HEK293 (cell line): ENCODE data around the gene ECPAS.

ENCODE experiments used
- BCL11A ChIP-seq: fragments of 450-650 bp; formaldehyde crosslinking; IDR thresholded peaks from 2 replicates; pipeline ENCODE4 v1.5.1; 2016; ENCODE audit warnings: low read depth, missing biosample characterization, missing genetic modification characterization
- FEZF1 ChIP-seq: fragments of 450-650 bp; formaldehyde crosslinking; IDR thresholded peaks from 2 replicates; pipeline ENCODE4 v1.5.1; 2016; ENCODE audit warnings: missing biosample characterization, missing genetic modification characterization
- GLI2 ChIP-seq: fragments of 450-650 bp; formaldehyde crosslinking; IDR thresholded peaks from 2 replicates; pipeline ENCODE4; 2017; ENCODE audit warnings: missing biosample characterization, missing genetic modification characterization, low read depth, borderline replicate concordance
- KLF10 ChIP-seq: fragments of 450-650 bp; IDR thresholded peaks from 2 replicates; pipeline ENCODE4 v1.5.1; 2018; ENCODE audit warnings: missing biosample characterization, mild to moderate bottlenecking, missing genetic modification characterization
- KLF9 ChIP-seq: fragments of 450-650 bp; formaldehyde crosslinking; IDR thresholded peaks from 2 replicates; pipeline ENCODE4 v1.5.1; 2016; ENCODE audit warnings: missing biosample characterization, missing genetic modification characterization, low read depth
- MEIS1 ChIP-seq: sonication (generic); formaldehyde crosslinking; IDR thresholded peaks from 2 replicates; pipeline ENCODE4 v1.8.1; 2022; ENCODE audit warnings: missing genetic modification reagents, mild to moderate bottlenecking, borderline replicate concordance
- TRIM28 ChIP-seq: IDR thresholded peaks from 2 replicates; pipeline ENCODE4 v1.6.1; 2011; ENCODE audit warnings: low read length, control low read depth, borderline replicate concordance
- ZBTB20 ChIP-seq: fragments of 450-650 bp; formaldehyde crosslinking; IDR thresholded peaks from 2 replicates; pipeline ENCODE4 v1.5.1; 2016; ENCODE audit warnings: missing biosample characterization, missing genetic modification characterization
- ZEB2 ChIP-seq: fragments of 450-650 bp; formaldehyde crosslinking; IDR thresholded peaks from 2 replicates; pipeline ENCODE4 v1.5.1; 2016; ENCODE audit warnings: missing biosample characterization, missing genetic modification characterization
- ZFP69B ChIP-seq: fragments of 450-650 bp; formaldehyde crosslinking; IDR thresholded peaks from 2 replicates; pipeline ENCODE4 v1.5.1; 2016; ENCODE audit warnings: missing biosample characterization, missing genetic modification characterization
- ZNF23 ChIP-seq: fragments of 450-650 bp; formaldehyde crosslinking; IDR thresholded peaks from 2 replicates; pipeline ENCODE4 v1.5.1; 2016; ENCODE audit warnings: missing biosample characterization, missing genetic modification characterization, borderline replicate concordance
- ZNF239 ChIP-seq: fragments of 450-650 bp; formaldehyde crosslinking; IDR thresholded peaks from 2 replicates; pipeline ENCODE4 v1.5.1; 2016; ENCODE audit warnings: missing biosample characterization, missing genetic modification characterization
- ZNF292 ChIP-seq: fragments of 450-650 bp; formaldehyde crosslinking; IDR thresholded peaks from 2 replicates; pipeline ENCODE4 v1.5.1; 2016; ENCODE audit warnings: low read depth, missing biosample characterization, missing genetic modification characterization, borderline replicate concordance
- ZNF366 ChIP-seq: fragments of 450-650 bp; formaldehyde crosslinking; conservative IDR thresholded peaks from 2 replicates; pipeline ENCODE4 v1.5.1; 2016; ENCODE audit warnings: missing biosample characterization, missing genetic modification characterization
- ZNF518A ChIP-seq: fragments of 450-650 bp; formaldehyde crosslinking; conservative IDR thresholded peaks from 2 replicates; pipeline ENCODE4 v1.5.1; 2016; ENCODE audit warnings: low read depth, missing biosample characterization, missing genetic modification characterization
- ZNF529 ChIP-seq: fragments of 450-650 bp; formaldehyde crosslinking; IDR thresholded peaks from 2 replicates; pipeline ENCODE4 v1.5.1; 2017; ENCODE audit warnings: missing genetic modification characterization, missing biosample characterization; ENCODE audit not compliant: insufficient replicate concordance
- ZNF544 ChIP-seq: fragments of 450-650 bp; formaldehyde crosslinking; IDR thresholded peaks from 2 replicates; pipeline ENCODE4 v1.5.0; 2017; ENCODE audit warnings: missing biosample characterization, missing genetic modification characterization
- ZNF596 ChIP-seq: fragments of 450-650 bp; IDR thresholded peaks from 2 replicates; pipeline ENCODE4 v1.5.0; 2018; ENCODE audit warnings: missing biosample characterization, mild to moderate bottlenecking, missing genetic modification characterization, moderate library complexity
- ZNF600 ChIP-seq: fragments of 450-650 bp; formaldehyde crosslinking; IDR thresholded peaks from 2 replicates; pipeline ENCODE4 v1.5.1; 2016; ENCODE audit warnings: missing biosample characterization, missing genetic modification characterization
- ZNF623 ChIP-seq: fragments of 450-650 bp; formaldehyde crosslinking; IDR thresholded peaks from 2 replicates; pipeline ENCODE4 v1.5.1; 2016; ENCODE audit warnings: missing biosample characterization, missing genetic modification characterization
- ZNF639 ChIP-seq: fragments of 450-650 bp; formaldehyde crosslinking; IDR thresholded peaks from 2 replicates; pipeline ENCODE4 v1.5.1; 2016; ENCODE audit warnings: missing biosample characterization, missing genetic modification characterization
- ZNF654 ChIP-seq: fragments of 450-650 bp; formaldehyde crosslinking; IDR thresholded peaks from 2 replicates; pipeline ENCODE4 v1.5.1; 2016; ENCODE audit warnings: low read depth, missing biosample characterization, missing genetic modification characterization
- ZNF785 ChIP-seq: fragments of 450-650 bp; formaldehyde crosslinking; IDR thresholded peaks from 2 replicates; pipeline ENCODE4 v1.5.1; 2016; ENCODE audit warnings: missing biosample characterization, missing genetic modification characterization
- TF ChIP-seq, protein P1 (sequence below): fragments of 450-650 bp; formaldehyde crosslinking; IDR thresholded peaks from 2 replicates; pipeline ENCODE4 v1.5.1; 2016; ENCODE audit warnings: missing biosample characterization, missing genetic modification characterization
- TF ChIP-seq, protein P2 (sequence below): fragments of 450-650 bp; formaldehyde crosslinking; IDR thresholded peaks from 2 replicates; pipeline ENCODE4 v1.5.1; 2017; ENCODE audit warnings: missing biosample characterization, mild to moderate bottlenecking, missing genetic modification characterization, moderate library complexity
- TF ChIP-seq, protein P3 (sequence below): fragments of 450-650 bp; formaldehyde crosslinking; IDR thresholded peaks from 2 replicates; pipeline ENCODE4 v1.5.1; 2016; ENCODE audit warnings: missing biosample characterization, missing genetic modification characterization

Gene ECPAS

DNA sequence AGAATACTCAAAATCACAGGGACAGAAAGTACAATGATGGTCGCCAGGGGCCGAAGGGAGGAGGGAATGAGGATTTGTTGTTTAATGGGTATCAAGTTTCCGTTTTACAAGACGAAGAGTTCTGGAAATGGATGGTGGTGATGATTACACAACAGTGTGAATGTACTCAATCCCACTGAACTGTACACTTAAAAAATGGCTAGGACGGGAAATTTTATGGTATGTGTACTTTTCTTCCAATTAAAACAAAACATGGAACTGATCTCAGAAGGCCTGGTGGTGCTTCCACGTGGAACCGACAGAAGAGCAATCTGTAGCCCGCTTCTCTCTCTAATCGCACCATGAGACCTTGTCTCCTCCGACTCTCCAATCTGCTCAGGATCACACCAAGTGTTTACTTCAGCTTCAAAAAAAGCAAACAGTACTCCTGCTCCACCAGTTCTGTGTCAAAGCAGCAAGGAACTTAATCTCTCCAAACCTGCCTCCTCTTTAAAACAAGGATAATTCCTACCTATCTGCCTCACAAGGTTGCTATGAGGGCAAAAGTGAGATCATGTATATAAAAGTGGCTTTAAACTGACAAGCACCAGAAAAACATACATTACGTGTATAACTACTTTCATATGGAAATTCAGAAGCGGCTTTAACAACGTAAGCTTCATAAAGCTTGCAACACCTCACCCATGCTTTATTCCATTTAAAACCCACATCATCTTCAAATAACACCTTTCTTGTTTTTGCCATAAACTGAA lies 2.1 kb downstream of the ECPAS start (continued):
- TF ChIP-seq ZNF518A (tag by site-specific recombination) (0 out of 2 replicates have a peak, but pooled peaks have one; percentile 12), KLF9 (tag by site-specific recombination) (no peak), ZBTB20 (peak; percentile 82), TRIM28 (no peak), FEZF1 (peak; percentile 97), BCL11A (tag by site-specific recombination) (no peak), ZFP69B (tag by site-specific recombination) (no peak), ZEB2 (tag by site-specific recombination) (peak; percentile 48; the same call in 1 of the 2 replicates), ZNF366 (peak; percentile 59), KLF10 (tag by site-specific recombination) (peak; percentile 18; the same call in 1 of the 2 replicates), GLI2 (tag by site-specific recombination) (peak; percentile 35; the same call in 1 of the 2 replicates), ZNF544 (tag by site-specific recombination) (no peak), MEIS1 (no peak), ZNF239 (no peak), ZNF600 (tag by site-specific recombination) (peak; percentile 91), ZNF292 (tag by site-specific recombination) (no peak), ZNF639 (tag by site-specific recombination) (peak; percentile 34; the same call in 1 of the 2 replicates), ZNF785 (tag by site-specific recombination) (no peak), ZNF596 (tag by site-specific recombination) (peak; percentile 87), ZNF654 (tag by site-specific recombination) (no peak), ZNF23 (no peak), ZNF623 (no peak), ZNF529 (tag by site-specific recombination) (no peak)
- TF ChIP-seq, protein P1, sequence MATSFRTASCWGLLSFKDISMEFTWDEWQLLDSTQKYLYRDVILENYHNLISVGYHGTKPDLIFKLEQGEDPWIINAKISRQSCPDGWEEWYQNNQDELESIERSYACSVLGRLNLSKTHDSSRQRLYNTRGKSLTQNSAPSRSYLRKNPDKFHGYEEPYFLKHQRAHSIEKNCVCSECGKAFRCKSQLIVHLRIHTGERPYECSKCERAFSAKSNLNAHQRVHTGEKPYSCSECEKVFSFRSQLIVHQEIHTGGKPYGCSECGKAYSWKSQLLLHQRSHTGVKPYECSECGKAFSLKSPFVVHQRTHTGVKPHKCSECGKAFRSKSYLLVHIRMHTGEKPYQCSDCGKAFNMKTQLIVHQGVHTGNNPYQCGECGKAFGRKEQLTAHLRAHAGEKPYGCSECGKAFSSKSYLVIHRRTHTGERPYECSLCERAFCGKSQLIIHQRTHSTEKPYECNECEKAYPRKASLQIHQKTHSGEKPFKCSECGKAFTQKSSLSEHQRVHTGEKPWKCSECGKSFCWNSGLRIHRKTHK (tag by site-specific recombination) = no peak
- TF ChIP-seq, protein P2, sequence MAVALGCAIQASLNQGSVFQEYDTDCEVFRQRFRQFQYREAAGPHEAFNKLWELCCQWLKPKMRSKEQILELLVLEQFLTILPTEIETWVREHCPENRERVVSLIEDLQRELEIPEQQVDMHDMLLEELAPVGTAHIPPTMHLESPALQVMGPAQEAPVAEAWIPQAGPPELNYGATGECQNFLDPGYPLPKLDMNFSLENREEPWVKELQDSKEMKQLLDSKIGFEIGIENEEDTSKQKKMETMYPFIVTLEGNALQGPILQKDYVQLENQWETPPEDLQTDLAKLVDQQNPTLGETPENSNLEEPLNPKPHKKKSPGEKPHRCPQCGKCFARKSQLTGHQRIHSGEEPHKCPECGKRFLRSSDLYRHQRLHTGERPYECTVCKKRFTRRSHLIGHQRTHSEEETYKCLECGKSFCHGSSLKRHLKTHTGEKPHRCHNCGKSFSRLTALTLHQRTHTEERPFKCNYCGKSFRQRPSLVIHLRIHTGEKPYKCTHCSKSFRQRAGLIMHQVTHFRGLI (tag by site-specific recombination) = no peak
- TF ChIP-seq, protein P3, sequence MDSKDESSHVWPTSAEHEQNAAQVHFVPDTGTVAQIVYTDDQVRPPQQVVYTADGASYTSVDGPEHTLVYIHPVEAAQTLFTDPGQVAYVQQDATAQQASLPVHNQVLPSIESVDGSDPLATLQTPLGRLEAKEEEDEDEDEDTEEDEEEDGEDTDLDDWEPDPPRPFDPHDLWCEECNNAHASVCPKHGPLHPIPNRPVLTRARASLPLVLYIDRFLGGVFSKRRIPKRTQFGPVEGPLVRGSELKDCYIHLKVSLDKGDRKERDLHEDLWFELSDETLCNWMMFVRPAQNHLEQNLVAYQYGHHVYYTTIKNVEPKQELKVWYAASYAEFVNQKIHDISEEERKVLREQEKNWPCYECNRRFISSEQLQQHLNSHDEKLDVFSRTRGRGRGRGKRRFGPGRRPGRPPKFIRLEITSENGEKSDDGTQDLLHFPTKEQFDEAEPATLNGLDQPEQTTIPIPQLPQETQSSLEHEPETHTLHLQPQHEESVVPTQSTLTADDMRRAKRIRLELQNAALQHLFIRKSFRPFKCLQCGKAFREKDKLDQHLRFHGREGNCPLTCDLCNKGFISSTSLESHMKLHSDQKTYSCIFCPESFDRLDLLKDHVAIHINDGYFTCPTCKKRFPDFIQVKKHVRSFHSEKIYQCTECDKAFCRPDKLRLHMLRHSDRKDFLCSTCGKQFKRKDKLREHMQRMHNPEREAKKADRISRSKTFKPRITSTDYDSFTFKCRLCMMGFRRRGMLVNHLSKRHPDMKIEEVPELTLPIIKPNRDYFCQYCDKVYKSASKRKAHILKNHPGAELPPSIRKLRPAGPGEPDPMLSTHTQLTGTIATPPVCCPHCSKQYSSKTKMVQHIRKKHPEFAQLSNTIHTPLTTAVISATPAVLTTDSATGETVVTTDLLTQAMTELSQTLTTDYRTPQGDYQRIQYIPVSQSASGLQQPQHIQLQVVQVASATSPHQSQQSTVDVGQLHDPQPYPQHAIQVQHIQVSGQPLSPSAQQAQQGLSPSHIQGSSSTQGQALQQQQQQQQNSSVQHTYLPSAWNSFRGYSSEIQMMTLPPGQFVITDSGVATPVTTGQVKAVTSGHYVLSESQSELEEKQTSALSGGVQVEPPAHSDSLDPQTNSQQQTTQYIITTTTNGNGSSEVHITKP (tag by site-specific recombination) = peak; percentile 22; the same call in 1 of the 2 replicates
